Gastroesophageal sphincter (tissue), 3 donors: ENCODE results near the gene C5.

Experiments used
- POLR2A ChIP-seq, 2 donors: fragments of 450-650 bp; IDR thresholded peaks; one replicate each; pipeline ENCODE4 v1.6.1; 2017; ENCODE audit warnings: antibody characterized with exemption in 2 of 2, mild to moderate bottlenecking in 2 of 2, moderate library complexity in 1 of 2
- POLR2AphosphoS5 ChIP-seq: sonication (generic); formaldehyde crosslinking; IDR thresholded peaks from one replicate; pipeline ENCODE4 v1.6.1; 2017; ENCODE audit warnings: antibody characterized with exemption
- TF ChIP-seq, protein P1 (sequence below), 4 experiments: fragments of 200-600 bp in 2 of 4; fragments of 450-650 bp in 2 of 4; sonication (generic) in 1 of 4; IDR thresholded peaks; one replicate each; pipeline ENCODE4 v1.5.1; 2017 to 2019; ENCODE audit warnings: antibody characterized with exemption in 4 of 4, mild to moderate bottlenecking in 2 of 4, moderate library complexity in 2 of 4

DNA sequence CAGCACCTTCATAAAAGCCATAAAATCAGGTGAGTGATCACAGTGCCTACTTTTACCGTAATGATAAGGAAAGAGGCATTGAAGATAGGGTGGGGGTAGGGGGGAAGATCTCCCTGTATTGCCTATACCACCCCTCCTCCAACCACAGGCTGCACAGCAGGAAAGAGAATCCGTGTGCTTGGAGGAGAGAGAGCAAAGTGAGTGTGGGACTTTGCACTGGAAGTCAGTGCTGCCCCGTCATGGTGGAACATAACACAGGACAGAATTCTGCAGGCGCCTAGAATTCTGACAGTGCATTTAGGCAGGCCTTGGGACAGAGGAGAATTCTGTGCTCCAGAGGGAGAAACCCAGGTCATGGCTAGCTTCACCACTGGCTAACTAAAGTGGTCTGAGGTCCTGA lies 3.5 kb upstream of the C5 start:
- TF ChIP-seq, protein P1, sequence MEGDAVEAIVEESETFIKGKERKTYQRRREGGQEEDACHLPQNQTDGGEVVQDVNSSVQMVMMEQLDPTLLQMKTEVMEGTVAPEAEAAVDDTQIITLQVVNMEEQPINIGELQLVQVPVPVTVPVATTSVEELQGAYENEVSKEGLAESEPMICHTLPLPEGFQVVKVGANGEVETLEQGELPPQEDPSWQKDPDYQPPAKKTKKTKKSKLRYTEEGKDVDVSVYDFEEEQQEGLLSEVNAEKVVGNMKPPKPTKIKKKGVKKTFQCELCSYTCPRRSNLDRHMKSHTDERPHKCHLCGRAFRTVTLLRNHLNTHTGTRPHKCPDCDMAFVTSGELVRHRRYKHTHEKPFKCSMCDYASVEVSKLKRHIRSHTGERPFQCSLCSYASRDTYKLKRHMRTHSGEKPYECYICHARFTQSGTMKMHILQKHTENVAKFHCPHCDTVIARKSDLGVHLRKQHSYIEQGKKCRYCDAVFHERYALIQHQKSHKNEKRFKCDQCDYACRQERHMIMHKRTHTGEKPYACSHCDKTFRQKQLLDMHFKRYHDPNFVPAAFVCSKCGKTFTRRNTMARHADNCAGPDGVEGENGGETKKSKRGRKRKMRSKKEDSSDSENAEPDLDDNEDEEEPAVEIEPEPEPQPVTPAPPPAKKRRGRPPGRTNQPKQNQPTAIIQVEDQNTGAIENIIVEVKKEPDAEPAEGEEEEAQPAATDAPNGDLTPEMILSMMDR (IDR thresholded peaks at IDR 0.05) = no peak
- TF ChIP-seq POLR2A (IDR thresholded peaks at IDR 0.05) = no peak
- no peak for TF ChIP-seq POLR2AphosphoS5
